GM19438 (cell line): Measurements from ENCODE around the gene PLEKHG7.

Experiments
- ATAC-seq: cut with Tn5 transposase; IDR thresholded peaks from one replicate; pipeline ENCODE4 v1.9.1; 2021; ENCODE audit warnings: low read depth; ENCODE audit not compliant: unreplicated experiment

PLEKHG7 gene

DNA sequence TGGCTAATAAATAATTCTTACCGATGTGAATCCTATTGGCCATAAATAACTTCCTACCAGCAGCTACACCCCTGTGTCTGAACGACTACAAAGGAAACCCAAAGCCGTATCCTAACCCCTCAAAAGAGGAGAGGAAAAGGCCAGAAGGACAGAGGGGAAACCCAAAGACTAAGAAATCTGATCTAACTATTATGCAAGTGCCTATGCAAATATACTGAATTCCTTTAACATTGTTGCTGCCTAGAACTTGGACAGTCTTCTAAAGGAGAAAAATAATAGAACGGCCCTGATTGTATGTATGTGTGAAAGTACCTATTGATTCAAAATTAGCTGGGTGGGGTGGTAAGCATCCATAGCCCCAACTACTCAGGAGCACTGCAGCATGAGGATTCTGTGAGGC lies 997 bp downstream of the PLEKHG7 start:
- no peak for ATAC-seq

DNA sequence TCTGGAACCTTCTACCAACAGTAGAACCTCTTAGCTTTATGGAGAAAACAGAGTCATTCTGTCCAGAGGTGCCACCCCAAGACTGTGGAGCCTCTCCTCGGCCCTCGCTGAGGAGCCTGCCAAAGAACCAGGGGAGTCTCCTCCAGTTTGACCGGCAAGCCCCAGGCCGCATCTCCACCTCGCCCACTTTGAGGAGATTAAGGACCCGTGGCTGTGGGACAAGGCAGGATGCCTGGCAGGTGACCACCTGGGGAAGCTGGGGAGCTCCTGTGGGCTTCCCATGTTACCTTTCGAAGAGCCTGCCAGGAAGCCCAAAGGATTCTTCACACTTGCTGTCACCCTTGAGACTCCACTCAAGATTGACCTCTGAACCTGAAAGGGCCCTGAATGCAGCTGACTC lies 3.8 kb downstream of the PLEKHG7 start:
- no peak for ATAC-seq

DNA sequence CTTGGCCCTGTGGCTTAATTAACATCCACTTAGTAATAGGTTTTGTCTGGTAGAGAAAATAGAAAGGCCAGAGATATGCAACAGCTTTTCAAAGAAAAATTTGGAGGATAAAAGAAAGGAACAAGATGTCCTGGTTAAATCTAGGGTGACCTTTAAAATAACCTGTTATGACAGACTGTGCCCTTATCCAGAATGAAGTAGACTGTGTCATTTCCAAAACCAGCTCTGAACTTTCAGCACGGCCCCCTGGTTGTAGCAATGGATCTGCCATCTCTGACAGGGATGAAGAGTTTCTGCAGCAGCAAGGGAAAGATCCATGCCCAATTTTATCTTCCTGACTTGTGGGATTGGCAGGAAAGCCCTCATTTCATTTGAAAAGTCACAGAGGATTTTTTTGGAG lies 5.1 kb downstream of the PLEKHG7 start:
- ATAC-seq = no peak

DNA sequence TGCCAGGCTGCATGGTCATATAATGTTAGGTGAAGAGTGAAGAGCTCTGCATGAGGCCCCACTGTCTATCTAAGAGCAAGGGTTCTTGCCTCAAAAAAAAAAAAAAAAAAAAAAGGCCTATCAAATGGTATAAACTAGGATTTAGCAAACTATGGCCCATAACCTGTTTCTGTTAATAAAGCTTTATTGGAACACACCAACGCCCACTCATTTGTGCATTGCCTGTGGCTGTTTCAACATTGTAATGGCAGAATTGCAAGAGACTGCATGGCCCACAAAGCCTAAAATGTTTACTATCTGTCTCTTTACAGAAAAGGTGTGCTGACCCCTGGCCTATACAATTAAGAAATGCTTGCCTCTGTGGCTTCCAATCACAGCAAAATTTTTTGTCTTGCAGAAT lies 12.8 kb downstream of the PLEKHG7 start:
- ATAC-seq = no peak

DNA sequence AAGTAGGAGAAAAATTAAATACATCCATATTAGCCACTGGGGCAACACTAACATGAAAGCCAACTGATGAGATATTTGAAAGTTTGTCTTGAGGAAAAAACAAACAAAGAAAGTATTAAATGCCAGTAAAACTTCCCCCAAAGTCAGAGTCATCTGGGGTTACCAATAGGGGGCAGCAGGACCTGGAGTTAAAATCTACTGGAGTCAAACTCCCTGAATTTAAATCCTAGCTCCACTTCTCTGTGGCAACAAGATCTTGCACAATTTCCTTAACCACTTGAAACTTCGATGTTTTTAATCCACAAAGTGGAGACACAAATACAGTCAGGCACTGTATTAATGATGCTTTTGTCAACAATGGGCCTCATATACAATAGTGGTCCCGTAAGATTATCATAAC lies 14.4 kb downstream of the PLEKHG7 start:
- ATAC-seq = no peak

DNA sequence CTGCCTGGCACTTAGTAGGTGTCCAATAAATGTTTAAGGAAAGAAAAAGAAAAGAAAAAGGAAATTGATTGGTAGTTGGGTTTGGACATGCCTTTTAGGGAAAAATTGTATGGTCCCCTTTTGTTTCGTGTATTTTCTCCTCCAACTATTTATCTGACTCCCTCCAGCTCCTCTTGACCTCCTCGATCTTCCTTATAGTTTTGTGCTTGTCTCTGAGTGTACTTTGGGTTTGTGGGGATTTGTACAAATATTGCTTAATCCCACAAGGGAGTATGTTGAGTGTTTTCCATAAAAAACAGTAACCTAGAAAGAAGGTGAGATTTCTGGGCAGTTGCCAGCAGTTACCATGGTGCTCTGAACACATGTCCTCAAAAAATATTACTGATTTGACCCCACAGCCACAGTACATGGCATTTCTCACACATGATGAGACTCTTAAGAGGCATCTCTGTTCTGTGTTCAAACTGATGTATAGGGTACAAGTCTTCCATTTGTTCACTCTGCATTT lies 15.7 kb downstream of the PLEKHG7 start:
- no peak for ATAC-seq

DNA sequence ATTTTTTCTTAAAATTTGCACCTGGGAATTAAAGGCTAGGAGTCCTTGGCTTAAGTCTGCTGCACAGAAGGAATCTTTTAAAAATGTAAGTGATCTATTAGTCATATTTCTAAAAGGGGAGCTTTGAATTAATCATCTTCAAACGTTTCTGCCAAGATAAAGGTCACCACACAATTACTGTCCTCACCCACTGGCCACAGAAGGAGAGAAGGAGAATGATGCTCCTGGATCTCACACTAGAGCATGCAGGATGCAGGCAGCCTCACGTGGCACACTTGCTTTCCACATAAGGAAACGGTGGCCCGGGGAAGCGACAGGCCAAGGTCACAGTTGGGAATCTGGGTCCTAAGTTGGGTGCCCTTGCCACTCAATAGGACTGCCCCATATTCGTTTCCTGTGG lies 16.9 kb downstream of the PLEKHG7 start:
- no peak for ATAC-seq

DNA sequence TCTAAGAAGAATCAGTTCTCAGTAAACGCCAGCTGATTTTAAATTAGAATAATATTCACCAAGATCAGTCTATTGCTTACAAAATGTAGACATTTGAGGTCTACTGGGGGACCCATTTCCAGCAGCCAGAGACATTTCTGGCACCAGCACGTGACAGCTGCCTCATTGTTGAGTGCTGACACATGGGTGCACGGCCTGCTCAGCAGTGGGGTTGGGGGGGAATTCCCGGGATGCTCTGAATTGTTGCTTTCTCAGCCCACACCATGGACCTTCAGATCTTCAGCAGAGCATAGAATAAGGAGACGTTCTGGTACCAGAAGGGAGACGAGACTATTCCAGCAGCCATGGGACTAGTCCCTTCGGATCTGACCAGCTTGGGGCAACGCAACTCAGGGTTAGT lies 18.3 kb downstream of the PLEKHG7 start:
- no peak for ATAC-seq

DNA sequence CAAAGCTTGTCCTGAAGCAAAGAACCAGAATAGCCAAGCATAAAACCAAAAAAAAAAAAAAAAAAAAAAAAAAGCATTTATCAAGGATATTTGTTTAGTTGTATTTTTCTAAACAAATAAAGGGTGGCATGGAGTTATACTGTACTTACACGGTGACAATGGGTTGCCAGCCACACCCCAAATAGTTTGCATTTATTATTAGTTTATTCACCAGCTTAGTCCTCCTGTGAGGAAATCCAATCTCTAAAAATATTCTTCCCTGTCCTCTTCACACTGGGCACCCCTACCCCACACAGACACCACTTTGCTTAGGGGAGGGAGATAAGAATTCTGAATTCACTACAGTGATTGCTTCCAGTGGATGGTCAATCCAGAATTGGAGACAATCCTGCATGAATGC lies 18.9 kb downstream of the PLEKHG7 start:
- no peak for ATAC-seq

DNA sequence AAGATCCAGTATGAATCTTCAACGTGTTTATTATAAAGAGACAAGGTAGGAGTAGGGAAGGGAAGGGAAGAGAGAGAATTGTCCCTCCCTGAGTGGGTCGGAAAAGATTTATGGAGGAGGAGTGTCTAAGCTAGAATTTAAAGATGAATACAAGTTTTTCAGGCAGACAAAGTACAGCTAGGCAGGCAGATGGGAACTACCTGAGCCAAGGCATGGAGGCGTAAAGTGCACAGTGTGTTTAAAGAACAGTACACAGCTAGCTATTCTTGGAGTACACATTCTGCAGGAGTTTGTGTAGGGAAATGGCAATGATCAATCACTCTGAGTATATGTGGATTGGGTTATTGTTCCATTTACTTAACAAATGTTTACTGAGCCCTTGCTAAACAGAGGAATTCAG lies 20.1 kb downstream of the PLEKHG7 start:
- no peak for ATAC-seq

DNA sequence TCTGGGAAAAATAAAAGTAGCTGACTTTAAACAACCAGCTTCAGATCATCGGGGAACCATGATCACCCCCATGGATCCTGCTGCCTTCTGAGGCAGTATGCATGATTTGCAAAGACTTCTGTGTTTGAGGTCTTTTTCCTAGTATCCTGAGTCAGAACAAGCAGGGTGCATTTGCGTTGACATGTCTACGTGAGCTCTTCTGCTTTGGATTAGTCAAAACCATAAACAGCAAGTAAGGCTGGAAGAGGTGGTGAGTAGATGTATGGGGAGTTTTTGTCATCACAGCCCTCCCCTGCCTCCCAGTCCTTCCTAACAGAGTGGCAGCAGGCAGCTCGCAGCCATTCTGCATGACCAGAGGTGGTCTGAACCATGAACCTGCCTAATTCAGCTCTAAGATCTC lies 24.1 kb downstream of the PLEKHG7 start:
- ATAC-seq = no peak

DNA sequence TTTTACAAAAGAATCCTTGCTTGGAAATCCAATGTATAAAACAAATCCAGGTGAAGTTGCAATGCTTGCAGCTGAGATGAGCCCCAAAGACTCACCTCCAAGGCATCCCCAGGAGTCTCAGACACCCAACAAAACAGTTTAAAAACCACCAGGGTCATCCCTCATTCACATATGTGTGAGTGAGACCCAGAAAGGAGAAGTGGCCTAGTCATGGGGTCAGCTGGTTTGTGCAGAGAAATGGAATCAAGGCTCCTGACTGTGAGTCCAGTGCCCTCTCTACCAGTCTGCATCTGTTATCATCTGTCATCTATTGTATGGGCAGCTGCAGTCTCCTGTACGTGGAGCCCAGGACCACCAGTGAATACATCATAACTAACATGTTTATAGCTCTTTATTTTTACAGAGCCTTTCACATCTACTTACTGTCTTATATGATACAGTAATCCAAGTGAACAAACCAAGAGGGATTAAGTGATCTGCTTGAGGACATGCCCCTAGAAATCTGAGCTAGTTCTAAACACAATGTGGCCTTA lies 27.1 kb downstream of the PLEKHG7 start:
- no peak for ATAC-seq

DNA sequence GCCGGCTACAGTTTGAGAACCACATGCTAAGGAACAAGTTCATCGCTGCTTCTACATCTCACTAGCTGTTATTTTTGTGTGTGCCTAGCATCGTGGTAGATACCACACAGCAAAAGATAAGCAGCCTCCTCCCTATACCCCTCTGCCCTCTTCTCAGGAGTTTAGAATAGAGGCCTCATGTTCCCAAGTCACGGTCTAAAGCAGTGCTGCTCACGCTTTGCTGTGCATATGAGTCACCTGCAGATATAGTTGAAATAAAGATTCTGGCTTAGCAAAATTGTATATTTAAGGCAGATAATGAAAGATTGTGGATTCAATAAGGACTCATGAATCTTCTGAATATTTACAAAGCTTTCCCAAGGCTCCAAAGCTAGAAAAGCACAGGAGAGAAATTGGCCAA lies 28.0 kb downstream of the PLEKHG7 start:
- no peak for ATAC-seq

DNA sequence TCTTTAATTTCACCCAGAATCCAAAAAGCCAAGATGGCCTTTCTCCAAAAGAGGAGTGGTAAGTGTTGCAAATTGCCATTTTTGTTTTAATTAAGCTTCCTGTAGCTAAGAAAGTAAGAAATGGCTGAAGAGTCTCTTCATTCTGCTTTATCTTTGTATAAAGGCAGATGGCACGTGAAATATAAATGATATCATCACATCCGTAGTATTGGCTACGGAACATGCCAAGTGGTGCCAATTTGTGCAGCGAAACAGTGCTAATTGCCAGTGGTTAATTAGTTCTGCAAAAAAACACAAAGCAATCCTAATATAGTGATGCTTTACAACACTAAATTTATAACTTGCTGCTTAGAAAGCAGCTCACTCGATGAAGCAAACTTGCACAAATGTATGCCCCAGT lies 29.4 kb downstream of the PLEKHG7 start:
- ATAC-seq = no peak

DNA sequence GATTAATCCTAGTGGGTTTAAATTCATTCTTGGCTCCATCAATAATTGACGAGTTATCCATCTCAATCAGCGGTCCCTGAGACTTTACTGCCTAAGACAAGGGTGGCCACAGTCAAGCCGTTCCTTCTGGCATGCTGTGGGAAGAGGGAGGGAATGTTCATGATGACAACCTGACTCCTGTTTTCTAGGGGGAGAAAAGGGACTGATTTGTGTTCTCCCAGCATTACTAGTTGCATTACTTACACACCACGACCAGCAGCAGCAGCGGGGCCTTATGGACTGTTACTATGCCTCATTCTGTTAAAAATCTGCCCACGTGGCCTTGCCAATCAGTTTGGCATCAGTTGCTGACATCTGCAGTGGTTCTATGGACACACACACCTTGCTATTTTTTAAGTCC lies 29.9 kb downstream of the PLEKHG7 start:
- no peak for ATAC-seq

DNA sequence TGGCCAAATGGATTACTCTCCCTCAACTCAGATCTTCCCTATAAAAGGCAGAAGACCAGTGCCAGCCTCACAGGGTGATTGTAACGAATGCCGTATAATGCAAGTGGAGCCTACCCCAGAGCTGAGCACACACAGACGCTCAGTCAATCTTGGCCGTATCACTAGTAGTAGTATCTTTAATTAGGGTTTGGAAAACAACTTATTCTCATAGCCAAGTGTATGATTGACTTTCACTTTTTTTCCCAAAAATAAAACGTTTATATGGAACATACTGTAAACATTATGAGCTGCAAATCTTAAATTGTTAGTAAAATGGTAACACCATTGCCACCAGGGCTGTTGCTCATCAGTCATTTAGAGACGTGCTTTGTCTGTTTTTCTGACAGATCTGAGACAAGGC lies 30.4 kb downstream of the PLEKHG7 start:
- ATAC-seq = no peak

DNA sequence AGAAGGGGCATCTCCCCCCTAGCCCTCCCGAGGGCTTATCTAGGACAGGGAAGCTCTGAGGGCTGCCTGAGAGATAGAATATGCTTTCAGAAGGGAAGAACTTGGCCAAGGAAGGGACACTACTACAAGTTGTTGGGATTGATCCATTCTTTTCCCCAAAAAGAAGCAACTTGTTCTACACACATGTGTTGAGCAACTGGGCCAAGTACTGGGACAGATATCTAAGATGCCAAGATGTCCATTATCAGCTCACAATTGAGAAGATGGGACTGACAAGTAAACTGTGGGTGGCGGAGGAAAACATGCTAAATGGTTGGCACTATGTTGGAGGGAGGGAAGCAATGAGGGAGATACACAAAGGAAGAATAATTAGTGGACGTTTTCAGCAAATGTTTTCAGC lies 30.9 kb downstream of the PLEKHG7 start:
- ATAC-seq = no peak

DNA sequence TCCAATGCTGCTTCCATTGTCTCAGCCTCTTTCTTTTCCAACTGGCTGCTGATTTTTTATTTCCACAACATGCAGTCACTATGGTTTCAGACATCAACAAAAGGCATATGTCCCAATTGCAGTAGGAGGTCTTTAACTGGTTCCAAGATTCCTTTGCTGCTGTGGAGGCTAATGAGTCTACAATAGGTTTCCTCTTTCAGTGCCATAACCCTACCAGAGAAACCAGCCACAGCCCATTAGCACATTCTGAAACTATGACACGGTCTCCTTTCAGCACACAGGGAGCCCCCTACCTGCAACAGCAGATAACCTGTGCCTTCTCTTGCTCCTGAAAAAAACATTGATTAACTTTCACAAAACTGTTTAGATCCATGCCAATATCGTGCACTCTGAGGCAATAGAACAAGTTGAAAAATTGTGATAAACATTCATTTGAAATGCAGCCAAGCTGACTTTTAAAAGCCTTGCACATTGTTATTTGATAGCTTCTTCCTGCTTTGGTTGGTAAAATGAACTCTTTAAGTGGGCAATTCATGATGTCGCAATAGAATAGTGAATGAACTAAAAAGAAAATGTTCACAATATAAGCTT lies 32.4 kb downstream of the PLEKHG7 start:
- no peak for ATAC-seq

DNA sequence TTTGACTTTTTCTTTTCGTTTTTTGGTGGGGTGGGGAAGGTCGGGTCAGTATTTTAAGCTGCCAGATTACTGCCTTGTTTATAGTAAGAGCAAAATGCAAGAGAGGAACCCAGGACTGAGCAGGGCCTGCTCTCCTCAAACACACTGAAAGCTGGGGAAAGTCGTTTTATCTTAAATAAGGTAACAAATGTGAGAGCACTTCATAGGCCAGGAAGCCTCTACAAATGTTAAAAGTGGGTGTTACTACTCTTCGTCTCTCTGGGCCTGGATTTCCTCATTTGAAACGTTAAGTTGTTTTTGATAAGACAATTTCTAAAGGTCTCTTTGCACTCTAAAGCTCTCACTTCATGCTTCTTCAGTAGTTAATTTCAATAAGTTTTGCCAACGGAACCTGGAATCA lies 33.8 kb downstream of the PLEKHG7 start:
- ATAC-seq = no peak

DNA sequence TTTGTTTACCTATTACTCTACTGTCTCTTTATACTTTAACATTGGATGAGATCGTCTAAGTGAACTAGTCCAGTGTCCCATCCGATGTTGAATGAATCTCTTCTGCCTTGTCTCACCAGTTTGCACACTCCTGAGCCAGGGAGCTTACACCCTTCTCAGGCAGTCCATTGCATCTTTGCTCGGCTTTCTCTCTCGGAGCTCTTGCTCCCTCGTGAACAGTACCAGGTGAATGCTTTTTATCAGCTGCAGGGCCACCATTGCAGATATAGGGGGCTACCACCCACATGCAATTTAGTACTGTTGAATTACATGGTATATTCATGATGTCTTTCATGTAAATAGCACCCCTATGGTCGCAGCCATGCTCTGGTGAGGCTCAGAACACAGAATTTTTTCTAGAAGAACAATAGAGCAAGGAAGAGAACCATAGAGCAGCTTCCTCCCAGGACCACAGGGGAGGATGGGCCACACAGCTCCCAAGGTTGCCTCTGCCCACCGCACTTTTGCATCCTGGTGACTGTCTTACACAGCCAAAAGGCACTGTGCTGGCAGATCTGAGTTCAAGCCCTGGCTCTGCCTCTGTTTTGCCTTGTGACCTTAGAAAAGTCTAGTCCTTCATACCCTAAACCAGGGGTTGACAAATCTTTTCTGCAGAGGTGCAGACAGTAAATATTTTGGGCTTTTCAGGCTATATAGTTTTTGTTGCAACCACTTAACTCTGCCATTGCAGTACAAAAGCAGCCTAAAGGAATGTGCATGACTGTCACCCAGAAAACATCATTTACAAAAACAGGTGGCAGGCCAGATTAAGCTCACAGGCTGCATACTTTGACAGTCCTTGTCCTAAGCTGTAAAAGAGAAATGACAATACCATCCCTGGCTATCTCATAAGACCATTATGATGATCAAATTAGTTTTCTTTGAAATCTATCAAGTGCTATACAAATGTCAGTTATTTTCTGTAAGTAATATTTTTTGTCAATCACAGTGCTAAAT lies 35.4 kb downstream of the PLEKHG7 start:
- ATAC-seq = no peak

DNA sequence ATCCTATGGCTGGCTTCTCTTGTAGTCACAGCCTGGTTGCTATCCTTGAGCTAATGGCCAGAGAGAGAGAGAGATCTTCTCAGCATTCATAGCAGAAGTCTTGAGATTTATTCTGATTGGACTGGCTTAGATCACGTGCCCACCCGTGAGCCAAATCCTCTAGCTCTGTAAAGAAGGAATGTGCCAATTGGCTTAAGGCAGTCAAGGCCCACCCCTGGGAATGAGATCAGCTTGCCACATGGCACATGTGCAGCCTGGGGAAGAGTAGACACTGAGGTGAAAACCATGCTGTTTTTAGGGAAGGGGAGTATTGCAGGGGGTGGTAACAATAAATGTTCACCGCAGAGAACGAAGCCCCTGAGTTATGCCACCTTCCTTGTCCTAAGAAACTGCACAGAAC lies 36.3 kb downstream of the PLEKHG7 start:
- ATAC-seq = no peak

DNA sequence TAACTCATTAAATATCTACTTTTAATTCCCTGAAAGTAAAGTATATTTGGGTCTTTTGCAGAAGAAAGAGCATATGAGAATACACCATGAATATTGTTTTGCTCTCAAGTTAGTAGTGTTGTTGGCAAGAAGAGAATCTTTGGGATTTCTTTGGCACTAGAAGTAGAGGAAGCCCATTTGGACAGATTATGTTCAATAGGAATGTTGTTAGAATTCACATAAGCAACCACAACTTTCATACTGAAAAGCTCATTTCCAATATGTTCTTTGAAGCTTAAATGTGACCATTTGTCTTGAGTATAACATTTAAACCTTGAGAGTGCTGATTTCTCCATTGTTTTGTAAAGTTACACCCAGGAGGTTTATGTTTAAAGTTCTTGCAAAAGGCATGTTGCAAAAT lies 37.6 kb downstream of the PLEKHG7 start:
- no peak for ATAC-seq
